Activated CD8-positive, alpha-beta memory T cell treated with anti-CD3 and anti-CD28 coated beads for 36 hours (primary cell): ENCODE results near the gene SLC16A8. TPM values are rescaled to one million over a fixed set of nuclear protein-coding genes. Genes with fewer than 3 reads are reported as not detected.
"Not testable (repeated sequence)": the region's sequence is repeated elsewhere in the genome, so short reads cannot be mapped to it uniquely, and the experiment has no call there.

Experiments used
- CTCF ChIA-PET: fragments of 350-600 bp; sonication (Branson Sonifier 250); formaldehyde crosslinking; loops from one replicate; lab custom pipeline; 2021; ENCODE audit warnings: antibody characterized with exemption; lab: Charles Lee
- POLR2A ChIA-PET: fragments of 350-600 bp; sonication (Branson Sonifier 250); formaldehyde crosslinking; loops from one replicate; lab custom pipeline; 2021; ENCODE audit warnings: antibody characterized with exemption; lab: Charles Lee
- total RNA-seq, 2 experiments: library from RNA; stranded (reverse); gene quantifications; one replicate each; pipeline ENCODE4 v1.2.3, GENCODE V29; 2021

The SLC16A8 gene
- total RNA-seq: under 1 TPM in 1 of 2 experiments, not detected in 1; 0.10 TPM

- ChIA-PET POLR2A (no interaction called here), CTCF (no interaction called here)
Observed at GRCh38 chr22:38083931-38084631, at the start of gene SLC16A8. Gene SLC16A8 (minus strand): TSS chr22:38084184. CDS start chr22:38082873, 1,311 bp downstream.

GRCh38 chr22:38133331-38133730 lies 49.3 kb upstream of the SLC16A8 start:
- POLR2A ChIA-PET: no interaction called here
- CTCF ChIA-PET: no interaction called here

- ChIA-PET CTCF (no interaction called here), POLR2A (no interaction called here)
Observed at GRCh38 chr22:38132794-38133193, 48.8 kb upstream of the SLC16A8 start.

- POLR2A ChIA-PET: no interaction called here
- CTCF ChIA-PET: no interaction called here
Observed at GRCh38 chr22:38132136-38132535, 48.2 kb upstream of the SLC16A8 start.

GRCh38 chr22:38131399-38131798 lies 47.4 kb upstream of the SLC16A8 start:
- POLR2A ChIA-PET: no interaction called here
- CTCF ChIA-PET: no interaction called here

GRCh38 chr22:38129856-38130255 lies 45.9 kb upstream of the SLC16A8 start:
- ChIA-PET POLR2A (no interaction called here), CTCF (interaction anchor here (0.6 kb wide), 1 partner anchor 77 kb away, joined by 3 read pairs; no protein-coding TSS in a partner anchor)

- CTCF ChIA-PET: no interaction called here
- POLR2A ChIA-PET: no interaction called here
Observed at GRCh38 chr22:38129021-38129420, 45.0 kb upstream of the SLC16A8 start.

GRCh38 chr22:38127869-38128268 lies 43.9 kb upstream of the SLC16A8 start:
- ChIA-PET CTCF (no interaction called here), POLR2A (no interaction called here)

GRCh38 chr22:38126928-38127668 lies 43.1 kb upstream of the SLC16A8 start:
- POLR2A ChIA-PET: no interaction called here
- CTCF ChIA-PET: no interaction called here

GRCh38 chr22:38125751-38126201 lies 41.8 kb upstream of the SLC16A8 start:
- CTCF ChIA-PET: no interaction called here
- POLR2A ChIA-PET: no interaction called here

- POLR2A ChIA-PET: no interaction called here
- CTCF ChIA-PET: no interaction called here
Observed at GRCh38 chr22:38125038-38125610, 41.1 kb upstream of the SLC16A8 start.

GRCh38 chr22:38124236-38124974 lies 40.4 kb upstream of the SLC16A8 start:
- CTCF ChIA-PET: no interaction called here
- POLR2A ChIA-PET: no interaction called here

- ChIA-PET CTCF (no interaction called here), POLR2A (no interaction called here)
Observed at GRCh38 chr22:38122616-38123015, 38.6 kb upstream of the SLC16A8 start.

GRCh38 chr22:38120359-38121110 lies 36.6 kb upstream of the SLC16A8 start:
- ChIA-PET CTCF (no interaction called here), POLR2A (no interaction called here)

- POLR2A ChIA-PET, CTCF ChIA-PET: not testable (repeated sequence)
Observed at GRCh38 chr22:38118747-38119146, 34.8 kb upstream of the SLC16A8 start.

- ChIA-PET POLR2A (no interaction called here), CTCF (no interaction called here)
Observed at GRCh38 chr22:38118182-38118581, 34.2 kb upstream of the SLC16A8 start.

- POLR2A ChIA-PET, CTCF ChIA-PET: not testable (repeated sequence)
Observed at GRCh38 chr22:38117556-38117955, 33.6 kb upstream of the SLC16A8 start.

- POLR2A ChIA-PET: no interaction called here
- CTCF ChIA-PET: interaction anchor here (1.0 to 1.7 kb wide), 4 partner anchors 9 to 223 kb away, joined by 3 to 6 read pairs (median 4); no protein-coding TSS in a partner anchor
Observed at GRCh38 chr22:38115423-38116205, 31.6 kb upstream of the SLC16A8 start.
